Activated naive CD4-positive, alpha-beta T cell treated with anti-CD3 and anti-CD28 coated beads, Interleukin-2, amount 50 U/mL, for 72 hours (primary cell): ENCODE data around the gene ZNF618. TPM values are rescaled to one million over a fixed set of nuclear protein-coding genes. Genes with fewer than 3 reads are reported as not detected.
"Not testable (repeated sequence)": the region's sequence is repeated elsewhere in the genome, so short reads cannot be mapped to it uniquely, and the experiment has no call there.

Experiments used
- ATAC-seq, 2 donors: fragments of 150-1000 bp; cut with Tn5 transposase; 2 replicates each; pipeline ENCODE4 v1.10.0; 2021; ENCODE audit warnings: mild to moderate bottlenecking in 2 of 2, moderate library complexity in 2 of 2
- DNase-seq, 2 donors: peaks; one replicate each; pipeline ENCODE4 v3.0.0; 2021 to 2022; ENCODE audit warnings: low spot score in 2 of 2
- H3K27ac Mint-ChIP-seq, 2 donors: one replicate each; pipeline ENCODE4 v1.8.0; 2022; ENCODE audit warnings: mild to moderate bottlenecking in 2 of 2, mixed read lengths in 2 of 2
- H3K36me3 Mint-ChIP-seq, 2 donors: one replicate each; pipeline ENCODE4 v1.8.0; 2022; ENCODE audit warnings: mixed read lengths in 2 of 2
- H3K9me3 Mint-ChIP-seq, 2 donors: one replicate each; pipeline ENCODE4 v1.8.0; 2022; ENCODE audit warnings: mixed read lengths in 2 of 2
- total RNA-seq, 2 donors: library from RNA; stranded (reverse); gene quantifications; one replicate each; pipeline ENCODE4 v1.2.3, GENCODE V29; 2022

The ZNF618 gene
- total RNA-seq, 2 donors from 2014 or later, result 0.08 to 0.09 TPM

GRCh38 chr9:113996531-113997001, 120.5 kb downstream of the ZNF618 start:
- DNase-seq, result no peak
- H3K9me3 Mint-ChIP-seq, result no peaks in the 10 kb centered on the region
- no peak overlapping the region for H3K27ac Mint-ChIP-seq
- ATAC-seq, result no peak
- no peaks in the 10 kb centered on the region for H3K36me3 Mint-ChIP-seq

GRCh38 chr9:113997064-113997463, 121.0 kb downstream of the ZNF618 start:
- ATAC-seq, H3K9me3 Mint-ChIP-seq: not testable (repeated sequence)
- peak overlapping the region in 1 of 2 donors; percentile 82 for H3K27ac Mint-ChIP-seq

GRCh38 chr9:113997610-113998009, 121.5 kb downstream of the ZNF618 start:
- Mint-ChIP-seq H3K27ac (no peak overlapping the region), H3K36me3 (no peaks in the 10 kb centered on the region)
- ATAC-seq, result no peak

More at GRCh38 chr9:113997064-113997463, 121.0 kb downstream of the ZNF618 start:
- not testable (repeated sequence) for H3K36me3 Mint-ChIP-seq, DNase-seq

GRCh38 chr9:113998114-113998513, 122.0 kb downstream of the ZNF618 start:
- no peaks in the 10 kb centered on the region for H3K9me3 Mint-ChIP-seq
- ATAC-seq (no peak), DNase-seq (no peak)
- no peaks in the 10 kb centered on the region for H3K36me3 Mint-ChIP-seq
- H3K27ac Mint-ChIP-seq, result no peak overlapping the region

More at GRCh38 chr9:113997610-113998009, 121.5 kb downstream of the ZNF618 start:
- H3K9me3 Mint-ChIP-seq, result no peaks in the 10 kb centered on the region
- DNase-seq, result no peak

- ATAC-seq (no peak), DNase-seq (no peak)
- H3K27ac Mint-ChIP-seq, result no peak overlapping the region
- no peaks in the 10 kb centered on the region for H3K36me3 Mint-ChIP-seq
- no peaks in the 10 kb centered on the region for H3K9me3 Mint-ChIP-seq
Observed at GRCh38 chr9:113998525-113999255, 122.6 kb downstream of the ZNF618 start.

- ATAC-seq (no peak), DNase-seq (no peak)
- Mint-ChIP-seq H3K36me3 (no peaks in the 10 kb centered on the region), H3K27ac (no peak overlapping the region), H3K9me3 (no peaks in the 10 kb centered on the region)
Observed at GRCh38 chr9:113999256-114000062, 123.3 kb downstream of the ZNF618 start.

GRCh38 chr9:114000063-114000454, 124.0 kb downstream of the ZNF618 start:
- ATAC-seq, result no peak
- no peaks in the 10 kb centered on the region for H3K36me3 Mint-ChIP-seq
- H3K9me3 Mint-ChIP-seq, result no peaks in the 10 kb centered on the region
- no peak for DNase-seq
- H3K27ac Mint-ChIP-seq, result no peak overlapping the region

GRCh38 chr9:114000671-114001409, 124.7 kb downstream of the ZNF618 start:
- Mint-ChIP-seq H3K36me3 (no peaks in the 10 kb centered on the region), H3K27ac (no peak overlapping the region), H3K9me3 (no peaks in the 10 kb centered on the region)
- ATAC-seq (no peak), DNase-seq (no peak)

- Mint-ChIP-seq H3K27ac (no peak overlapping the region), H3K36me3 (no peaks in the 10 kb centered on the region), H3K9me3 (no peaks in the 10 kb centered on the region)
- DNase-seq (no peak), ATAC-seq (no peak)
Observed at GRCh38 chr9:114001410-114001685, 125.2 kb downstream of the ZNF618 start.

GRCh38 chr9:114001794-114002261, 125.7 kb downstream of the ZNF618 start:
- DNase-seq (no peak), ATAC-seq (no peak)
- Mint-ChIP-seq H3K36me3 (no peaks in the 10 kb centered on the region), H3K27ac (no peak overlapping the region), H3K9me3 (no peaks in the 10 kb centered on the region)

- Mint-ChIP-seq H3K36me3 (no peaks in the 10 kb centered on the region), H3K9me3 (no peaks in the 10 kb centered on the region), H3K27ac (no peak overlapping the region)
- DNase-seq (no peak), ATAC-seq (no peak)
Observed at GRCh38 chr9:114002271-114002985, 126.3 kb downstream of the ZNF618 start.

- Mint-ChIP-seq H3K27ac (no peak overlapping the region), H3K9me3 (no peaks in the 10 kb centered on the region), H3K36me3 (no peaks in the 10 kb centered on the region)
- DNase-seq (no peak), ATAC-seq (no peak)
Observed at GRCh38 chr9:114002986-114003350, 126.9 kb downstream of the ZNF618 start.

- no peak for DNase-seq
- ATAC-seq, result no peak
Observed at GRCh38 chr9:114003351-114003750, 127.2 kb downstream of the ZNF618 start.

GRCh38 chr9:114003758-114004157, 127.6 kb downstream of the ZNF618 start:
- ATAC-seq (no peak), DNase-seq (no peak)
- H3K27ac Mint-ChIP-seq, result no peak overlapping the region
- H3K9me3 Mint-ChIP-seq, result no peaks in the 10 kb centered on the region
- H3K36me3 Mint-ChIP-seq, result no peaks in the 10 kb centered on the region

More at GRCh38 chr9:114003351-114003750, 127.2 kb downstream of the ZNF618 start:
- H3K36me3 Mint-ChIP-seq, result no peaks in the 10 kb centered on the region
- H3K27ac Mint-ChIP-seq, result no peak overlapping the region
- H3K9me3 Mint-ChIP-seq, result no peaks in the 10 kb centered on the region

- H3K36me3 Mint-ChIP-seq, result no peaks in the 10 kb centered on the region
- DNase-seq (peak in 1 of 2 donors; percentile 38), ATAC-seq (no peak)
- no peaks in the 10 kb centered on the region for H3K9me3 Mint-ChIP-seq
- no peak overlapping the region for H3K27ac Mint-ChIP-seq
Observed at GRCh38 chr9:114004221-114004716, 128.2 kb downstream of the ZNF618 start.

- ATAC-seq (no peak), DNase-seq (peak in 1 of 2 donors; percentile 37)
- Mint-ChIP-seq H3K9me3 (no peaks in the 10 kb centered on the region), H3K27ac (no peak overlapping the region), H3K36me3 (no peaks in the 10 kb centered on the region)
Observed at GRCh38 chr9:114005371-114006154, 129.5 kb downstream of the ZNF618 start.
